Heart left ventricle (tissue), 16 donors: ENCODE measurements around the gene SLC35A2. TPM values are rescaled to one million over a fixed set of nuclear protein-coding genes. Genes with fewer than 3 reads are reported as not detected.
A peak's percentile ranks its signal among the peaks of the same experiment; 100 is the strongest.

Source experiments
- ATAC-seq, 4 donors: fragments of 200-7000 bp; cut with Tn5 transposase; one replicate each; pipeline ENCODE4 v1.9.1; 2020 to 2022; ENCODE audit warnings: moderate library complexity in 4 of 4, mild to moderate bottlenecking in 3 of 4, moderate number of reproducible peaks in 1 of 4
- DNase-seq, 5 donors: peaks; one replicate each; pipeline ENCODE4 v3.0.0-alpha.2; 2020
- H3K27ac ChIP-seq, 12 donors: fragments of 200-600 bp; sonication (generic) in 4 of 12; one replicate each; pipeline versions ENCODE4 v1.5.0 to v1.8.0; 2016 to 2022; ENCODE audit warnings: mild to moderate bottlenecking in 2 of 12
- H3K27me3 ChIP-seq, 9 donors: fragments of 200-600 bp; sonication (generic) in 2 of 9; one replicate each; pipeline versions ENCODE4 v1.5.1 to v1.8.0; 2016 to 2022; ENCODE audit warnings: mild to moderate bottlenecking in 3 of 9
- H3K36me3 ChIP-seq, 9 donors: fragments of 200-600 bp; sonication (generic) in 2 of 9; one replicate each; pipeline versions ENCODE4 v1.5.0 to v1.8.0; 2018 to 2022; ENCODE audit warnings: mild to moderate bottlenecking in 2 of 9
- H3K4me1 ChIP-seq, 12 donors: fragments of 200-600 bp; sonication (generic) in 4 of 12; one replicate each; pipeline versions ENCODE4 v1.5.0 to v1.8.0; 2016 to 2022; ENCODE audit warnings: mild to moderate bottlenecking in 3 of 12
- H3K4me3 ChIP-seq, 12 donors: fragments of 200-600 bp; sonication (generic) in 4 of 12; one replicate each; pipeline versions ENCODE4 v1.5.0 to v1.8.0; 2017 to 2022; ENCODE audit warnings: mild to moderate bottlenecking in 9 of 12, moderate library complexity in 4 of 12
- H3K9me3 ChIP-seq, 12 donors: fragments of 200-600 bp; sonication (generic) in 4 of 12; one replicate each; pipeline versions ENCODE4 v1.5.0 to v1.8.0; 2016 to 2022; ENCODE audit warnings: mild to moderate bottlenecking in 1 of 12
- CTCF ChIP-seq, 12 donors: fragments of 200-600 bp; sonication (generic) in 4 of 12; IDR thresholded peaks; one replicate each; pipeline versions ENCODE4 v1.5.0 to v1.8.0; 2018 to 2022; ENCODE audit warnings: antibody characterized with exemption in 12 of 12, mild to moderate bottlenecking in 5 of 12
- POLR2A ChIP-seq, 2 donors: fragments of 450-650 bp; IDR thresholded peaks; one replicate each; pipeline ENCODE4 v1.6.1; 2017; ENCODE audit warnings: antibody characterized with exemption in 2 of 2, mild to moderate bottlenecking in 2 of 2, moderate library complexity in 2 of 2
- WGBS, 4 donors: extraction: QIAGEN DNeasy Blood & Tissue Kit in 2 of 4; methylation state at CpG; one replicate each; pipeline versions ENCODE4 v1.1.5 to v1.1.7; 2013 to 2018; 5-methylcytosine and 5-hydroxymethylcytosine counted together
- intact Hi-C, 10 donors: fragments of 100-400 bp; cut with DNase I; formaldehyde crosslinking; loops; one replicate each; pipeline versions ENCODE4 v1.11.1 to v1.14.2; 2022
- polyA plus RNA-seq, 2 donors: library from polyadenylated mRNA; stranded (reverse); fragments of 200-250 nt; gene quantifications; one replicate each; pipeline ENCODE4 v1.2.3, GENCODE V29; 2013
- total RNA-seq, 9 donors: library from RNA; depleted of rRNA in 2 of 9; stranded (reverse); fragments of >200 nt in 2 of 9; fragmentation: NEBNext Ultra II Directional in 3 of 9; extraction: Animal tissue kit (Norgen Biotek cat#: 25700) in 3 of 9; gene quantifications; one replicate each; pipeline versions ENCODE4 v1.1.0 to v1.2.4, GENCODE V29; 2016 to 2023
- donor health status: ischemic (EF 13 %, LVEDD 7.1; RV severe dilation, severe dysfunction).
- donor health status: healthy with polysubstance abuse.
- donor health status: DM: no; HTN: yes; CAD: no.
- donor health status: DM: no; HTN: no; CAD: no.
- donor health status: ischemic (EF 25% LVEDD 6.9; RV normal size, moderate dysfunction).
- donor health status: ischemic (EF 25% LVEDD 5.7; RV mildly dilated, moderate dysfunction).
- donor health status: healthy.
- donor health status: DM: yes; HTN: yes; CAD: no.
- donor health status: ischemic (EF 35%, LVEDD 5.7; RV mildly dilated, moderate dysfunction).
- donor health status: nonischemic (EF 11% LVEDD 7.7; RV severe dilation, severe dysfunction).
- donor health status: DM: yes; HTN: yes; CAD: no.
- donor health status: PGD.
- donor health status: ischemic (EF 29% LVEDD 5.4; RV normal size, mild dysfunction).
- donor health status: nonischemic (EF 23%, LVEDD 6.1; RV moderate dilation, normal function).

Gene SLC35A2
- total and polyA plus RNA-seq, 11 donors, result 6.1 to 28.5 (median 14.4) TPM

GRCh38 chrX:48901069-48901468 lies 10.4 kb downstream of the SLC35A2 start:
- no peak for DNase-seq
- intact Hi-C loops, result no loop called here

GRCh38 chrX:48899078-48899410 lies 12.4 kb downstream of the SLC35A2 start:
- peaks cover 0 to 10% (median 0%) of the 10 kb centered on the region in 12 donors for H3K9me3 ChIP-seq
- H3K4me3 ChIP-seq, result no peak overlapping the region
- H3K27me3 ChIP-seq, result peaks cover 0 to 3% (median 0%) of the 10 kb centered on the region in 9 donors
- intact Hi-C loops, result loop anchor here in 5 of 10 donors (2.0 to 10.0 kb wide), 4 partner anchors 18 to 204 kb away; partner anchors contain the start of genes HDAC6 (in 3 of the 5) and SUV39H1 (in 1 of the 5)
- H3K36me3 ChIP-seq, result peaks cover 0 to 43% (median 32%) of the 10 kb centered on the region in 9 donors
- TF ChIP-seq CTCF (IDR thresholded peaks at IDR 0.05) (no peak), POLR2A (IDR thresholded peaks at IDR 0.05) (no peak)
- 81 to 94% (median 90%) methylated on average over 8 of the region's 8 CpGs for WGBS, 4 donors
- peak overlapping the region in 1 of 12 donors; percentile 94 for H3K27ac ChIP-seq
- peaks cover 0 to 20% (median 10%) of the 10 kb centered on the region in 12 donors for H3K4me1 ChIP-seq
- ATAC-seq (no peak), DNase-seq (no peak)

More at GRCh38 chrX:48901069-48901468, 10.4 kb downstream of the SLC35A2 start:
- H3K9me3 ChIP-seq, result peaks cover 0 to 10% (median 0%) of the 10 kb centered on the region in 12 donors
- H3K36me3 ChIP-seq, result peaks cover 0 to 47% (median 35%) of the 10 kb centered on the region in 9 donors
- no peak for TF ChIP-seq POLR2A (IDR thresholded peaks at IDR 0.05)
- no peak for TF ChIP-seq CTCF (IDR thresholded peaks at IDR 0.05)
- 83 to 93% (median 90%) methylated on average over 7 of the region's 7 CpGs for WGBS, 4 donors
- peaks cover 0 to 19% (median 9%) of the 10 kb centered on the region in 12 donors for H3K4me1 ChIP-seq
- peaks cover 0 to 3% (median 0%) of the 10 kb centered on the region in 9 donors for H3K27me3 ChIP-seq
- no peak for ATAC-seq
- no peak overlapping the region for H3K4me3 ChIP-seq
- H3K27ac ChIP-seq, result no peak overlapping the region

- Histone ChIP-seq H3K27me3 (peaks cover 0 to 3% (median 0%) of the 10 kb centered on the region in 9 donors), H3K36me3 (peaks cover 0 to 44% (median 25%) of the 10 kb centered on the region in 9 donors), H3K9me3 (peaks cover 0 to 10% (median 0%) of the 10 kb centered on the region in 12 donors), H3K4me1 (peaks cover 0 to 20% (median 10%) of the 10 kb centered on the region in 12 donors), H3K27ac (peak within 1 kb of the TSS; percentile 89 to 97 (median 94)), H3K4me3 (peak within 1 kb of the TSS; percentile 33 to 88 (median 77))
- TF ChIP-seq CTCF (IDR thresholded peaks at IDR 0.05), result no peak
- peak in 1 of 2 donors; percentile 86 for TF ChIP-seq POLR2A (IDR thresholded peaks at IDR 0.05)
- 0 to 55% (median 17%) methylated on average over 30 to 49 of the region's 49 CpGs for WGBS, 4 donors
- intact Hi-C loops, result loop anchor here in 5 of 10 donors (2.0 to 10.0 kb wide), 4 partner anchors 19 to 203 kb away; partner anchors contain the start of genes HDAC6 (in 3 of the 5) and SUV39H1 (in 1 of the 5)
- DNase-seq (peak; percentile 90 to 94 (median 92)), ATAC-seq (peak; percentile 95 to 98 (median 96))
These were observed 13.7 kb downstream of the SLC35A2 start, which contains the start of the genes PQBP1 and TIMM17B for GRCh38 chrX:48897625-48898306. TSS of gene PQBP1 (plus strand) at chrX:48897930. CDS start at chrX:48898510, 580 bp downstream. TSS of gene TIMM17B (minus strand) at chrX:48897768. CDS start at chrX:48897749, 19 bp downstream.

- intact Hi-C loops, result loop anchor here in 5 of 10 donors (10.0 kb wide), 3 partner anchors 92 to 202 kb away; partner anchors contain the start of genes HDAC6 (in 3 of the 5) and SUV39H1 (in 1 of the 5)
- WGBS, 4 donors, result 0 to 42% (median 17%) methylated on average over 14 to 38 of the region's 38 CpGs
These were observed 14.3 kb downstream of the SLC35A2 start for GRCh38 chrX:48897157-48897624.

More at GRCh38 chrX:48897157-48897624, 14.3 kb downstream of the SLC35A2 start:
- Histone ChIP-seq H3K4me3 (peak overlapping the region; percentile 33 to 88 (median 77)), H3K4me1 (peaks cover 0 to 20% (median 10%) of the 10 kb centered on the region in 12 donors), H3K27ac (peak overlapping the region; percentile 89 to 97 (median 94)), H3K36me3 (peaks cover 0 to 38% (median 22%) of the 10 kb centered on the region in 9 donors), H3K27me3 (no peaks in the 10 kb centered on the region), H3K9me3 (peaks cover 0 to 10% (median 0%) of the 10 kb centered on the region in 12 donors)
- TF ChIP-seq CTCF (IDR thresholded peaks at IDR 0.05) (no peak), POLR2A (IDR thresholded peaks at IDR 0.05) (no peak)
- ATAC-seq, result peak; percentile 21 to 76 (median 62)
- DNase-seq, result peak; percentile 74 to 83 (median 78)
